Measurements from ENCODE around the gene SPRY1. TPM values are rescaled to one million over a fixed set of nuclear protein-coding genes. Genes with fewer than 3 reads are reported as not detected.

The SPRY1 gene
- total RNA-seq, 1 donor: 36.1 TPM

- DNase-seq (ENCODE audit: low read depth in 2 of 3, low spot score in 2 of 3): no peak
Observed at GRCh38 chr4:123406872-123407271, 10.3 kb downstream of the SPRY1 start.

DNA sequence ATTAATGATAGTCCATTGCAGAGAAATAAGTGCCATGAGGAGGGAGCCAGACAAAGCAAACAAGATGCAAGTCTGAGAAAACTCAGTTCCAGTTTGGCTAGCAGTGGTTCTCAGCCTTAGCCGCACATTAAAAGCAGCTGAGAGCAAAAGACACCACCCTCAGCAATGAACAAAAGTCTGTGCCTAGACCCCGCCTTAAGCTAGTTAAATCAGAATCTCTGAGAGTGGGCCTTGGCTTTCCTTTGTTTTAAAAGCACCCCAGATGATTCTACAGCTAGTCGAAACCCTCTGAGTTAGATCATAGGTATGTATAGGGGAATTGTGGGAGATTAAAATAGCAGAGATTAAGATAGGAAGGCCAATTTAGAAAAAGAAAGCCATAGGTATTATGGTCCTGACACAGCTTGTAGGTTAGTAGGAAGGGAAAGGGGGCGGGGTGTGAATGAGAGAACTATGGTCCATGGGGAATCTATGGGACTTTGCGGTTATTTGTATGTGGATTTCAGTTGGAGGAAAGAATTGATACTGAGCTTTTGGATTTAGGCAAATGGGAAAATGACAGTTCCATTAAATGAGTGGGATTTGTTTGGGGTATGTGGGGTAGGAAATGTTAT, 12.0 kb downstream of the SPRY1 start:
- no peak for DNase-seq (ENCODE audit: low read depth in 2 of 3, low spot score in 2 of 3)

DNA sequence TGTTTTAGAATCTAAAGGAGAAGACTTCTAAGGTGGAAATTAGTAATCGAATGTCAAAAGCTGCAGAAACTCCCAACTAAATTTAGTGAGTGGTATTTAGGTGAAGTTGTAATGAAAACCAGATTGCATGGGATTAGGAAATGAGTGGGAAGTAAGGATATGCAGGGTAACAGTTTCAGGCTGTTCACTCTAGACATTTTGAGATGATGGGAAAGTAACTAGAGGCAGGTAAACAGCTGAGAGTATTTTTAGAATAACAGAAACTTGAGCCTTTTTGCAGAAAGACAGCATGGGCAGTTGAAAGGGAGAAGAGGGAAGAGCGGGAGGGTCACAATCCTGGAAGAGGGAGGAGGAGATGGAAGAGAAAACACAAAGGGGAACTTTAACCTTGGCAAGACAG, 12.7 kb downstream of the SPRY1 start:
- no peak for DNase-seq (ENCODE audit: low read depth in 2 of 3, low spot score in 2 of 3)

DNA sequence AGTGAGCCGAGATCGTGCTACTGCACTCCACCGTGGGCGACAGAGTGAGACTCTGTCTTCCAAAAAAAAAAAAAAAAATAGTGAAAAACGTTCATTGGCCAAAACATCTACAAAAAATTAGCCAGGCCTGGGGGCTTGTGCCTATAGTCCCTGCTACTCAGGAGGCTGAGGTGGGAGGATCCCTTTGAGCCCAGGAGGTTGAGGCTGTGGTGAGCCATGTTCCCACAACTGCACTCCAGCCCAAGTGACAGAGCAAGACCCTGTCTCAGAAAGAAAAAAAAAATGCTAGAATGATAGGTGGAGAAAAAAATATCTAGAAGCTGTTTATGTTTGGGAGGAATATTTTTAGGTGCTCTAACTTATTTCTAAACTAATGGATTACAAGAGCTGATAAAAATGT, 14.9 kb downstream of the SPRY1 start:
- no peak for DNase-seq (ENCODE audit: low read depth in 2 of 3, low spot score in 2 of 3)

DNA sequence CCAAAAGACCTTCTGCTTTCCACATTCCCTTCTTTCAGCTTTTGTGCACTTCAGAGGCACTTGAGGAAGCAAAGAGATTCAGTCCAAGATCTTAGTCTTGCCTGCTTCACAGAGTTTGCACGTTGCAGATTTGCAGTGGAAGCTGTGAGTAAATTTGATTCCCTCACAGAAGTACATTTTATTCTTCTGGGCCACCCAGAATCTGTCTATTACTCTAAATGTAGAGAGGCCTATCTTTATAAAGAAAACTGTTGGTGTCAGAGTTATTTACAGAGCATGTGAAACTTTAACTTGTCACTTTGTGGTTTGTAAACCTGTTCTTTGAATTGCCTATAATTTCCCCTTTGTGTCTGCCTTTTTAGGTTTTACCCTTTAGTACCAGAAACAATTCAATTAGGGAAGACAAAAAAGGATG, 15.5 kb downstream of the SPRY1 start:
- DNase-seq (ENCODE audit: low read depth in 2 of 3, low spot score in 2 of 3): peak in 1 of 3 donors; percentile 31

- DNase-seq (ENCODE audit: low read depth in 2 of 3, low spot score in 2 of 3): no peak
Observed at GRCh38 chr4:123412700-123413512, 16.3 kb downstream of the SPRY1 start.

GRCh38 chr4:123415576-123415975, 19.0 kb downstream of the SPRY1 start:
- no peak for DNase-seq (ENCODE audit: low read depth in 2 of 3, low spot score in 2 of 3)

GRCh38 chr4:123415977-123416376, 19.4 kb downstream of the SPRY1 start:
- DNase-seq (ENCODE audit: low read depth in 2 of 3, low spot score in 2 of 3): peak in 2 of 3 donors; percentile 87 to 91

DNA sequence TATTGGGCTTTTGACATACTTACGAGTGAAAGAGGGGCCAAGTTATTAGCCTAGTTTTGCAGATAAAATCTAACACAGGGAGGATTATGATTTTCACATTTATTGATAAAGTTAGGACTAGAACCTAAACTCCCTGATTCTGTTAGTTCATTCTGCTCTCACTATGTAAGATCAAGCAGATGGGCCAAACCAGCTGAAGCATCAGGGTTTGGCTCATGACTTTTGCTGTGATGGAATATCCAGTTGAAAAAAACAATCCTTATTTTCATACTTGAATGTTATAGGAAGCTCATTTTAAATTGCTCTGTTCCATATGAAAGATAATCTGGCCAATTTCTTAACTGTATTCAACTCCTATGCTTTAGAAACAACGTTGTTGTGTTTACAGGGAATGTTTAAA, 21.2 kb downstream of the SPRY1 start:
- DNase-seq (ENCODE audit: low read depth in 2 of 3, low spot score in 2 of 3): no peak

GRCh38 chr4:123418351-123418931, 21.8 kb downstream of the SPRY1 start:
- DNase-seq (ENCODE audit: low read depth in 2 of 3, low spot score in 2 of 3): peak in 1 of 3 donors; percentile 29

- no peak for DNase-seq (ENCODE audit: low read depth in 2 of 3, low spot score in 2 of 3)
Observed at GRCh38 chr4:123419885-123420755, 23.5 kb downstream of the SPRY1 start.

GRCh38 chr4:123421227-123421936, 24.8 kb downstream of the SPRY1 start:
- DNase-seq (ENCODE audit: low read depth in 2 of 3, low spot score in 2 of 3): peak in 2 of 3 donors; percentile 55 to 69

DNA sequence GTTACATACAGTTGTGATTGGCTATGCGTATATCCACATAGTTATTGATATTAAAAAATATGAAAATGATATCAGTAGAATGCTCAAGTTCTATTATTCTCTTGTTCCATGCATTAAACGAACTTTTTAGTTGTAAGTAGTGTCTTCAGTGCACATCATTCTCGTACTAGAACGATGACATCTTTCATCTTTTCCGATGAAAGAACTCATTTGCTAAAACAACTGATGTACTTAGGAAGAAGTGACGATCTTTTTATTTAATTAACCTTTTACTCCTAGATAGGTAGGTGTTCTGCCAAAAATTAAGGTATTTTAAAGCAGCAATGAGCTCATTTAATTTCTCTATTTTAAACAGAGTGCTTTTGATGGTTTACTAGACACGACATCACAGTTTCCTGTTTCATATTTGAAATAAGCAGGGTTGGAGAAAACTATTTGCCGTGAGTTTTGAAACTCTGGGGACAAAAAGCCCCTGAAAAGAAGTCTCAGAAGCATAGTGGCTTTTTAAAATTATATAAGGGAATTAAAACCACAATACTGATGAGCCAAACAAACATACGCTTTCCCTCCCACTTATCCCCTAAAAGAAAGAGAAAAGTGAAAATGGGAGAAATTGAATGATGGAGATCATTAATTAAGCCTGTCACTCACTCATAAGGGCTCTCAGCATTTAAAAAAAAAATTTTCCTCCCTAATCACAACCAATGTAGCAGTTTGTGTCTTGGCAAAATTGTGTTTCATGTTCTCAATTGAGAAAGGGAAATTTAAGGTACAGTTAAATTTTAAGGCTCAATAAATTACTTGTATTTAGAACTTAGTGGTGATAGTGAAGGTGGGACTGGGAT, 25.6 kb downstream of the SPRY1 start:
- peak in 1 of 3 donors; percentile 36 for DNase-seq (ENCODE audit: low read depth in 2 of 3, low spot score in 2 of 3)

GRCh38 chr4:123423819-123424218, 27.2 kb downstream of the SPRY1 start:
- no peak for DNase-seq (ENCODE audit: low read depth in 2 of 3, low spot score in 2 of 3)

DNA sequence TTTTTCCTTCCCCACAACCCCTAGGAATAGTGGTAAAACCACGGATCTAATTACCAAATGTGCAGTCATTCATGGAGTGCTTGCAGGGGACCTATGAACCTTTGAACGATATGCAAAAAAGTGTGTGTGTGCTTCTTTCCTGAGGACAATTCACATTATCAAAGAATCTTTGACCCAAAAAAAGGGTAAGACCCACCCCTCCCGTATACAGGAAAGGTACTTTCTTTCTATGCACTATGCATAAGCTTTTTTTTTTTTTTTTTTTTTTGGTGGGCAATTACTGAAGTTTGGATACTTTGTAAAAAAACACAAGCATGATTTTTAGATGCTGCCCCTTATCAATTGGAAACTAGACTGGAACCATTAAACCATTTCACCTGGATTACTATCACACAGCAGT, 31.4 kb downstream of the SPRY1 start:
- DNase-seq (ENCODE audit: low read depth in 2 of 3, low spot score in 2 of 3): peak in 1 of 3 donors; percentile 53

DNA sequence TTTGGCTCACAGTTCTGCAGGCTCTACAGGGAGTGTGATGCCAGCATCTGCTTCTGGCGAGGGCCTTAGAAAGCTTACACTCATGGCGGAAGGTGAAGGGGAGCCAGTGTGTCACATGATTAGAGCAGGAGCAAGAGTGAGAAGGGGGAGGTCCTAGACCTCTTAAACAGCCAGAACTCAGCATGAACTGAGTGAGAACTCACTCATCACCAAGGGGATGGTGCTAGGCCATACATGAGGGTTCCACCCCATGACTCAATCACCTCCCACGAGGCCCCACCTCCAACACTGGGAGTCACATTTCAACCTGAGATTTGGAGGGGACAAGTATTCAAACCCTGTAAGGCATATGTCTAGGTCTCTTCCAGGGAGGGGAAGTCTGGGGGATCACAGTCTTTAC, 33.4 kb downstream of the SPRY1 start:
- DNase-seq (ENCODE audit: low read depth in 2 of 3, low spot score in 2 of 3): no peak

GRCh38 chr4:123430501-123430900, 33.9 kb downstream of the SPRY1 start:
- DNase-seq (ENCODE audit: low read depth in 2 of 3, low spot score in 2 of 3): no peak

GRCh38 chr4:123433573-123433972, 37.0 kb downstream of the SPRY1 start:
- DNase-seq (ENCODE audit: low read depth in 2 of 3, low spot score in 2 of 3): no peak

GRCh38 chr4:123433976-123434375, 37.4 kb downstream of the SPRY1 start:
- DNase-seq (ENCODE audit: low read depth in 2 of 3, low spot score in 2 of 3): no peak

All from hematopoietic multipotent progenitor cell (in vitro differentiated cells).